Measurements from ENCODE around the gene ABCD3. TPM values are rescaled to one million over a fixed set of nuclear protein-coding genes. Genes with fewer than 3 reads are reported as not detected.

The ABCD3 gene
- total and polyA plus RNA-seq, 2 of the 13 experiments (the other 11 are each of a cell fraction or from before 2014, with no cell fraction given) = 27.5 to 166 TPM

DNA sequence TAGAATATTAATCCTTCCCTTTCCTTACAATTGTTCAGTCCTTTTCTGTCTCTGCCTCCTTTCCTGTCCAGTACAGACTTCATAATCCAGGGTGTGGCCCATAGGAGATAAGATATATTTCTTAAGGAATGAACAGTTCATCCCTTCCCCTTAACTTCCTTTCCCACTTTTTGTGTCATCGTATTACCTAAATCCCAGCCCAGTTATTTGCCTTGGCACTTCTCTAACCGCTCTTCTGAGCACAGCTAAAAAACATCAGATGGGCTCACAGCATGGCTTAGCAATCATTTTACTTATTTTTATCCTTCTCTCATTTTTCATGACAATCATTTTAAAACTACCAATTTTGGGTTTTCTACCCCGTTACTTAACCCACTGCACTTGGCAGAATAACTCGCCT, 83.7 kb downstream of the ABCD3 start (continued):
- TF ChIP-seq, protein P1, sequence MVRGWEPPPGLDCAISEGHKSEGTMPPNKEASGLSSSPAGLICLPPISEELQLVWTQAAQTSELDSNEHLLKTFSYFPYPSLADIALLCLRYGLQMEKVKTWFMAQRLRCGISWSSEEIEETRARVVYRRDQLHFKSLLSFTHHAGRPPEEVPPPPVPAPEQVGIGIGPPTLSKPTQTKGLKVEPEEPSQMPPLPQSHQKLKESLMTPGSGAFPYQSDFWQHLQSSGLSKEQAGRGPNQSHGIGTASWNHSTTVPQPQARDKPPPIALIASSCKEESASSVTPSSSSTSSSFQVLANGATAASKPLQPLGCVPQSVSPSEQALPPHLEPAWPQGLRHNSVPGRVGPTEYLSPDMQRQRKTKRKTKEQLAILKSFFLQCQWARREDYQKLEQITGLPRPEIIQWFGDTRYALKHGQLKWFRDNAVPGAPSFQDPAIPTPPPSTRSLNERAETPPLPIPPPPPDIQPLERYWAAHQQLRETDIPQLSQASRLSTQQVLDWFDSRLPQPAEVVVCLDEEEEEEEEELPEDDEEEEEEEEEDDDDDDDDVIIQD (CRISPR knock-in tag; IDR thresholded peaks at IDR 0.05; ENCODE audit: low read depth) = no peak
- TF ChIP-seq, protein P2, sequence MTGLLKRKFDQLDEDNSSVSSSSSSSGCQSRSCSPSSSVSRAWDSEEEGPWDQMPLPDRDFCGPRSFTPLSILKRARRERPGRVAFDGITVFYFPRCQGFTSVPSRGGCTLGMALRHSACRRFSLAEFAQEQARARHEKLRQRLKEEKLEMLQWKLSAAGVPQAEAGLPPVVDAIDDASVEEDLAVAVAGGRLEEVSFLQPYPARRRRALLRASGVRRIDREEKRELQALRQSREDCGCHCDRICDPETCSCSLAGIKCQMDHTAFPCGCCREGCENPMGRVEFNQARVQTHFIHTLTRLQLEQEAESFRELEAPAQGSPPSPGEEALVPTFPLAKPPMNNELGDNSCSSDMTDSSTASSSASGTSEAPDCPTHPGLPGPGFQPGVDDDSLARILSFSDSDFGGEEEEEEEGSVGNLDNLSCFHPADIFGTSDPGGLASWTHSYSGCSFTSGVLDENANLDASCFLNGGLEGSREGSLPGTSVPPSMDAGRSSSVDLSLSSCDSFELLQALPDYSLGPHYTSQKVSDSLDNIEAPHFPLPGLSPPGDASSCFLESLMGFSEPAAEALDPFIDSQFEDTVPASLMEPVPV (CRISPR knock-in tag; IDR thresholded peaks at IDR 0.05) = no peak
- no peak for TF ChIP-seq ZBTB42 (CRISPR knock-in tag; IDR thresholded peaks at IDR 0.05)
- TF ChIP-seq, protein P3, sequence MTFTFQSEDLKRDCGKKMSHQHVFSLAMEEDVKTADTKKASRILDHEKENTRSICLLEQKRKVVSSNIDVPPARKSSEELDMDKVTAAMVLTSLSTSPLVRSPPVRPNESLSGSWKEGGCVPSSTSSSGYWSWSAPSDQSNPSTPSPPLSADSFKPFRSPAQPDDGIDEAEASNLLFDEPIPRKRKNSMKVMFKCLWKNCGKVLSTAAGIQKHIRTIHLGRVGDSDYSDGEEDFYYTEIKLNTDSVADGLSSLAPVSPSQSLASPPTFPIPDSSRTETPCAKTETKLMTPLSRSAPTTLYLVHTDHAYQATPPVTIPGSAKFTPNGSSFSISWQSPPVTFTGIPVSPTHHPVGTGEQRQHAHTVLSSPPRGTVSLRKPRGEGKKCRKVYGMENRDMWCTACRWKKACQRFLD (CRISPR knock-in tag; IDR thresholded peaks at IDR 0.05; ENCODE audit: borderline replicate concordance) = no peak

DNA sequence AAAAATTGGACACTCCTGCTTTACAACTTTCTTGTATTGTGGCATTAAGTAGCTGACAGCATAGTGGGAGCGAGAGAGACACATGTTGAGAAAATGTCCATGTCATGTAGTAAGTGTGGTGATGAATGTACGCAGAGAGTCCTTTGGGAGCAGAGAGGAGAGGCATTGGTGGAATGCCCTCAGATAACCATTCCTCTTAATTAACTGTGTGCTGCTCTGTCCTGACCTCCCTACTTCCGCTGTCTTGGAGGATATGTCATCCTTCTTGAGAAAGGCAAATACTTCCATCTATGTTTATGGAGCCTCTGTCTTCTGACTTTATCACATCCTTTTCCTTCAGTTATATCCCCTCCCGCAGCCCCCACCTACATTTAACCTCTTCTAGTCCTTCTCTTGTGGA, 85.0 kb downstream of the ABCD3 start:
- 98% methylated on average over 4 of the region's 4 CpGs for WGBS (ENCODE audit: low lambda C conversion rate)
- Histone ChIP-seq H3K27ac (ENCODE audit: extremely low read length, insufficient read depth, low read length) (no peak overlapping the region), H3K9ac (ENCODE audit: insufficient read depth, low read depth, low read length) (no peak overlapping the region), H3K4me2 (ENCODE audit: low read depth, low read length) (no peak overlapping the region), H2AFZ (ENCODE audit: low read length) (no peak overlapping the region), H3K79me2 (ENCODE audit: insufficient read depth, low read length) (no peaks in the 10 kb centered on the region), H3K4me1 (ENCODE audit: insufficient read depth, low read length) (no peaks in the 10 kb centered on the region), H4K20me1 (ENCODE audit: insufficient read depth, low read length) (no peaks in the 10 kb centered on the region), H3K36me3 (replicated peaks in 1 of 2; ENCODE audit: control insufficient read depth in 1 of 2, insufficient read depth in 2 of 2, low read length in 2 of 2) (peaks cover 7 to 59% of the 10 kb centered on the region in 2 experiments), H3K9me3 (ENCODE audit: low read length) (no peaks in the 10 kb centered on the region), H3K4me3 (replicated peaks in 1 of 3; ENCODE audit: insufficient read depth in 1 of 3, low read depth in 2 of 3, low read length in 3 of 3) (no peak overlapping the region), H3K27me3 (ENCODE audit: control insufficient read depth in 1 of 2, insufficient read depth in 2 of 2, low read length in 2 of 2) (no peaks in the 10 kb centered on the region; a peak in 1 of 5 replicates)
- ChIA-PET CTCF (ENCODE audit: low intra/inter-chr PET ratio, low total read pairs) (no interaction called here), POLR2A (no interaction called here)
- BruUV-seq (replicated peaks) = no TSS peak
- DNase-seq (ENCODE audit: low spot score) (no peak), ATAC-seq (no peak), FAIRE-seq (no peak)
- intact Hi-C loops (cut with micrococcal nuclease; ENCODE audit: unreplicated experiment) (no loop called here), in situ Hi-C loops (cut with HindIII; ENCODE audit: extremely low pct_ligation_motif_present, low pct_unique_long_range_greater_than_20kb) (no loop called here)
- TF ChIP-seq ZNF614 (CRISPR knock-in tag; IDR thresholded peaks at IDR 0.05; ENCODE audit: borderline replicate concordance) (no peak), ZNF567 (CRISPR knock-in tag; IDR thresholded peaks at IDR 0.05; ENCODE audit: borderline replicate concordance) (no peak), SMARCE1 (IDR thresholded peaks at IDR 0.05; ENCODE audit: borderline replicate concordance) (no peak), TBP (CRISPR knock-in tag; IDR thresholded peaks at IDR 0.05) (no peak), ZNF766 (CRISPR knock-in tag; IDR thresholded peaks at IDR 0.05; ENCODE audit: borderline replicate concordance) (no peak), ZSCAN9 (CRISPR knock-in tag; IDR thresholded peaks at IDR 0.05; ENCODE audit: borderline replicate concordance) (no peak), ZNF670 (CRISPR knock-in tag; IDR thresholded peaks at IDR 0.05; ENCODE audit: borderline replicate concordance) (no peak), PCBP2 (optimal IDR thresholded peaks at IDR 0.05; ENCODE audit: low read depth, low read length, poor library complexity, severe bottlenecking) (no peak), PHF20 (CRISPR knock-in tag; IDR thresholded peaks at IDR 0.05) (no peak), MBNL3 (CRISPR knock-in tag; conservative IDR thresholded peaks at IDR 0.05) (no peak)
- TF ChIP-seq, protein P4, sequence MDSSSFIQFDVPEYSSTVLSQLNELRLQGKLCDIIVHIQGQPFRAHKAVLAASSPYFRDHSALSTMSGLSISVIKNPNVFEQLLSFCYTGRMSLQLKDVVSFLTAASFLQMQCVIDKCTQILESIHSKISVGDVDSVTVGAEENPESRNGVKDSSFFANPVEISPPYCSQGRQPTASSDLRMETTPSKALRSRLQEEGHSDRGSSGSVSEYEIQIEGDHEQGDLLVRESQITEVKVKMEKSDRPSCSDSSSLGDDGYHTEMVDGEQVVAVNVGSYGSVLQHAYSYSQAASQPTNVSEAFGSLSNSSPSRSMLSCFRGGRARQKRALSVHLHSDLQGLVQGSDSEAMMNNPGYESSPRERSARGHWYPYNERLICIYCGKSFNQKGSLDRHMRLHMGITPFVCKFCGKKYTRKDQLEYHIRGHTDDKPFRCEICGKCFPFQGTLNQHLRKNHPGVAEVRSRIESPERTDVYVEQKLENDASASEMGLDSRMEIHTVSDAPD (CRISPR knock-in tag; IDR thresholded peaks at IDR 0.05) = no peak
- TF ChIP-seq, protein P5, sequence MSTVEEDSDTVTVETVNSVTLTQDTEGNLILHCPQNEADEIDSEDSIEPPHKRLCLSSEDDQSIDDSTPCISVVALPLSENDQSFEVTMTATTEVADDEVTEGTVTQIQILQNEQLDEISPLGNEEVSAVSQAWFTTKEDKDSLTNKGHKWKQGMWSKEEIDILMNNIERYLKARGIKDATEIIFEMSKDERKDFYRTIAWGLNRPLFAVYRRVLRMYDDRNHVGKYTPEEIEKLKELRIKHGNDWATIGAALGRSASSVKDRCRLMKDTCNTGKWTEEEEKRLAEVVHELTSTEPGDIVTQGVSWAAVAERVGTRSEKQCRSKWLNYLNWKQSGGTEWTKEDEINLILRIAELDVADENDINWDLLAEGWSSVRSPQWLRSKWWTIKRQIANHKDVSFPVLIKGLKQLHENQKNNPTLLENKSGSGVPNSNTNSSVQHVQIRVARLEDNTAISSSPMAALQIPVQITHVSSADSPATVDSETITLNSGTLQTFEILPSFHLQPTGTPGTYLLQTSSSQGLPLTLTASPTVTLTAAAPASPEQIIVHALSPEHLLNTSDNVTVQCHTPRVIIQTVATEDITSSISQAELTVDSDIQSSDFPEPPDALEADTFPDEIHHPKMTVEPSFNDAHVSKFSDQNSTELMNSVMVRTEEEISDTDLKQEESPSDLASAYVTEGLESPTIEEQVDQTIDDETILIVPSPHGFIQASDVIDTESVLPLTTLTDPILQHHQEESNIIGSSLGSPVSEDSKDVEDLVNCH (CRISPR knock-in tag; IDR thresholded peaks at IDR 0.05) = no peak

Measured in HepG2 (cell line).